ENCODE measurements around the gene GJA8. TPM values are rescaled to one million over a fixed set of nuclear protein-coding genes. Genes with fewer than 3 reads are reported as not detected.
"Not testable (repeated sequence)": the region's sequence is repeated elsewhere in the genome, so short reads cannot be mapped to it uniquely, and the experiment has no call there.

GJA8 gene
- total RNA-seq (2021) (not detected in 2 replicates), Bru-seq, nascent RNA (not detected), BruChase-seq, experiment 1, labeled RNA remaining after a 2-hour chase (not detected), BruChase-seq, experiment 2, labeled RNA remaining after a 6-hour chase (not detected)
- long read RNA-seq: 0 reads

DNA sequence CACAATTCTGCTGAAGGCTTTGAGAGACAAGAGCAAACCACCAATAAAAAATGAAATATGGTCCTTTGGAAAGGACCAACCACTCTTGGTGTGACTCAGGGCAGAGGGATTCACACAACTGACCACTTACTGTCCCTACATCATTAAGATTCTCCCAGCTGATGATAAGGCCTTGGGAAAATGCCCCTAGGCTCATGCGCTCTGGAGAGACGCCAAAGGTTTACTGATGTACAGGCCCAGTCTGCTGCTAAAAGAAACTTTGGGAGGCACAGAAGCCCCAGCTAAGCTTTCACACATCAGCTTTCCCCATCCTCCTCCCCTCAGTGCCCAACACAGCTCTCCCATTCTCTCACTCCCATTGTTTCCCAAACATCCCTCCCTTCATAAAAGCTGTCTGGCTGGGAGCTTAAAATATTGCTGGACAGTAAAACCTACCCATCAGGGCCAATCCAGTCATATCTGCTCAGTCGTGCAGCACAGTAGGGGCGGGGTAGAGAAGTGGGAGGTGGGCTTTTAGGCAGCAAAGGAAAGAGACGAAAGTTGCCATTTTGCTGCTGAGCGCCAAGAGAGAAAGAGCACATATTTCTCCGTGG is at the start of gene GJA8:
GJA8 (plus strand) TSS at position 543 of the 593 bp plus-strand sequence. CDS start 5,161 bp downstream, outside the sequence.
- ChIA-PET CTCF (interaction anchor here (0.6 kb wide), 1 partner anchor 9 kb away, joined by 3 read pairs; no protein-coding TSS in a partner anchor), POLR2A (ENCODE audit: low non-redundant PET) (no interaction called here)
- DNase-seq (ENCODE audit: low spot score): no peak
- intact Hi-C loops (cut with micrococcal nuclease; ENCODE audit: unreplicated experiment): no loop called here
- Histone ChIP-seq H3K4me1 (ENCODE audit: insufficient read depth, low read length, poor library complexity, severe bottlenecking) (no peaks in the 10 kb centered on the region), H3K36me3 (ENCODE audit: insufficient read depth, low read length, poor library complexity, severe bottlenecking) (no peaks in the 10 kb centered on the region), H3K27ac (ENCODE audit: low read depth, low read length, poor library complexity, severe bottlenecking) (no peak within 1 kb of the TSS), H3K4me3 (ENCODE audit: low read depth, low read length, poor library complexity, severe bottlenecking) (no peak within 1 kb of the TSS), H3K9me3 (ENCODE audit: low read depth, low read length, poor library complexity, severe bottlenecking) (no peaks in the 10 kb centered on the region), H3K27me3 (replicated peaks; ENCODE audit: insufficient read depth, low read depth, low read length, poor library complexity) (no peaks in the 10 kb centered on the region)
- BruUV-seq (replicated peaks): no TSS peak
- no peak for TF ChIP-seq EZH2 (IDR thresholded peaks at IDR 0.05; ENCODE audit: borderline replicate concordance, low read depth, low read length, poor library complexity, severe bottlenecking)
- TF ChIP-seq, protein P1, sequence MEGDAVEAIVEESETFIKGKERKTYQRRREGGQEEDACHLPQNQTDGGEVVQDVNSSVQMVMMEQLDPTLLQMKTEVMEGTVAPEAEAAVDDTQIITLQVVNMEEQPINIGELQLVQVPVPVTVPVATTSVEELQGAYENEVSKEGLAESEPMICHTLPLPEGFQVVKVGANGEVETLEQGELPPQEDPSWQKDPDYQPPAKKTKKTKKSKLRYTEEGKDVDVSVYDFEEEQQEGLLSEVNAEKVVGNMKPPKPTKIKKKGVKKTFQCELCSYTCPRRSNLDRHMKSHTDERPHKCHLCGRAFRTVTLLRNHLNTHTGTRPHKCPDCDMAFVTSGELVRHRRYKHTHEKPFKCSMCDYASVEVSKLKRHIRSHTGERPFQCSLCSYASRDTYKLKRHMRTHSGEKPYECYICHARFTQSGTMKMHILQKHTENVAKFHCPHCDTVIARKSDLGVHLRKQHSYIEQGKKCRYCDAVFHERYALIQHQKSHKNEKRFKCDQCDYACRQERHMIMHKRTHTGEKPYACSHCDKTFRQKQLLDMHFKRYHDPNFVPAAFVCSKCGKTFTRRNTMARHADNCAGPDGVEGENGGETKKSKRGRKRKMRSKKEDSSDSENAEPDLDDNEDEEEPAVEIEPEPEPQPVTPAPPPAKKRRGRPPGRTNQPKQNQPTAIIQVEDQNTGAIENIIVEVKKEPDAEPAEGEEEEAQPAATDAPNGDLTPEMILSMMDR (conservative IDR thresholded peaks at IDR 0.05; ENCODE audit: low read depth, low read length): no peak

DNA sequence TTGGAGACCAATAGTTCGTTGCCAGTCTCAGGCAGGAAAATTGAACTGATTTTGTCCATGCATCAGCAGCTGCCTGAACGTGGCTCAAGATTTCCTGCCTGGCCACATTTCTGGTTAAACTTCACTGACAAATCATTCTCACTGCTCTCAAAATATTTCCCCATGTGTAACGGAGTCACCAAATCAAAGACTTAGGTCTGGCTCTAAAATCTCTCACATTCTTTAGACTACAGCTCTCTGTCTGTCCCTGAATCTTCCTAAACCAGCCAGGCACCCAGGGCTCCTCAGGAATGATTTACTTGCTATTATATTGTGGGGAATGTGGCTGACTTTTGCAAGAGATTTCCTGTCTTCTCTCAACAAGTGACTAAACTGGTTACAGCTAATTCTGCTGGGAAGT is 49.2 kb upstream of the GJA8 start:
- no peaks in the 10 kb centered on the region for H3K9me3 ChIP-seq (ENCODE audit: low read depth, low read length, poor library complexity, severe bottlenecking)
- ChIA-PET POLR2A (ENCODE audit: low non-redundant PET) (no interaction called here), CTCF (no interaction called here)
- intact Hi-C loops (cut with micrococcal nuclease; ENCODE audit: unreplicated experiment): no loop called here
- H3K4me3 ChIP-seq (ENCODE audit: low read depth, low read length, poor library complexity, severe bottlenecking): no peak overlapping the region
- DNase-seq (ENCODE audit: low spot score): no peak
- no peaks in the 10 kb centered on the region for H3K36me3 ChIP-seq (ENCODE audit: insufficient read depth, low read length, poor library complexity, severe bottlenecking)
- H3K4me1 ChIP-seq (ENCODE audit: insufficient read depth, low read length, poor library complexity, severe bottlenecking): no peaks in the 10 kb centered on the region
- no peak overlapping the region for H3K27ac ChIP-seq (ENCODE audit: low read depth, low read length, poor library complexity, severe bottlenecking)
- TF ChIP-seq, protein P1 (conservative IDR thresholded peaks at IDR 0.05; ENCODE audit: low read depth, low read length): no peak
- no peak for TF ChIP-seq EZH2 (IDR thresholded peaks at IDR 0.05; ENCODE audit: borderline replicate concordance, low read depth, low read length, poor library complexity, severe bottlenecking)
- no peaks in the 10 kb centered on the region for H3K27me3 ChIP-seq (replicated peaks; ENCODE audit: insufficient read depth, low read depth, low read length, poor library complexity)
- no TSS peak for BruUV-seq (replicated peaks)

DNA sequence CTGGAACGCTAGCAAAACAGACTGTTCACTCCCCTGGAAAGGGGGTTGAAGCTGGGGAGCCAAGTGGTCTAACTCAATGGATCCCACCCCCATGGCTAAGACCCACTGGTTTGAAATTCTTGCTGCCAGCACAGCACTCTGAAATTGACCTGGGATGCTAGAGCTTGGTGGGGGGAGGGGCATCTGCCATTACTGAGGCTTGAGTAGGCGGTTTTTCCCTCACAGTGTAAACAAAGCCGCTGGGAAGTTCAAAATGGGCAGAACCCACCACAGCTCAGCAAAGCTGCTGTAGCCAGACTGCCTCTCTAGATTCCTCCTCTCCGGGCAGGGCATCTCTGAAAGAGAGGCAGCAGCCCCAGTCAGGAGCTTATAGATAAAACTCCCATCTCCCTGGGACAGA is 47.6 kb upstream of the GJA8 start:
- intact Hi-C loops (cut with micrococcal nuclease; ENCODE audit: unreplicated experiment); H3K27me3 ChIP-seq (replicated peaks; ENCODE audit: insufficient read depth, low read depth, low read length, poor library complexity); H3K4me1 ChIP-seq (ENCODE audit: insufficient read depth, low read length, poor library complexity, severe bottlenecking); H3K27ac ChIP-seq (ENCODE audit: low read depth, low read length, poor library complexity, severe bottlenecking); BruUV-seq (replicated peaks); DNase-seq (ENCODE audit: low spot score); H3K36me3 ChIP-seq (ENCODE audit: insufficient read depth, low read length, poor library complexity, severe bottlenecking); CTCF ChIA-PET; POLR2A ChIA-PET (ENCODE audit: low non-redundant PET); H3K9me3 ChIP-seq (ENCODE audit: low read depth, low read length, poor library complexity, severe bottlenecking); H3K4me3 ChIP-seq (ENCODE audit: low read depth, low read length, poor library complexity, severe bottlenecking): not testable (repeated sequence)

DNA sequence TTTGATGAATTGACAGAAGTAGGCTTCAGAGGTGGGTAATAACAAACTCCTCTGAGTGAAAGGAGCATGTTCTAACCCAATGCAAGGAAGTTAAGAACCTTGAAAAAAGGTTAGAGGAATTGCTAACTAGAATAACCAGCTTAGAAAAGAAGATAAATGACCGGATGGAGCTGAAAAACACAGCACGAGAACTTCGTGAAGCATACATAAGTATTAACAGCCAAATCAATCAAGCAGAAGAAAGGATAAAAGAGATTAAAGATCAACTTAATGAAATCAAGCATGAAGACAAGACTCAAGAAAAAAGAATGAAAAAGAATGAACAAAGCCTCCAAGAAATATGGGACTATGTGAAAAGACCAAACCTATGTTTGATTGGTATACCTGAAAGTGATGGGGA is 46.6 kb upstream of the GJA8 start:
- H3K27me3 ChIP-seq (replicated peaks; ENCODE audit: insufficient read depth, low read depth, low read length, poor library complexity); BruUV-seq (replicated peaks); H3K4me3 ChIP-seq (ENCODE audit: low read depth, low read length, poor library complexity, severe bottlenecking); POLR2A ChIA-PET (ENCODE audit: low non-redundant PET); H3K36me3 ChIP-seq (ENCODE audit: insufficient read depth, low read length, poor library complexity, severe bottlenecking); H3K9me3 ChIP-seq (ENCODE audit: low read depth, low read length, poor library complexity, severe bottlenecking); H3K4me1 ChIP-seq (ENCODE audit: insufficient read depth, low read length, poor library complexity, severe bottlenecking); DNase-seq (ENCODE audit: low spot score); CTCF ChIA-PET; H3K27ac ChIP-seq (ENCODE audit: low read depth, low read length, poor library complexity, severe bottlenecking); intact Hi-C loops (cut with micrococcal nuclease; ENCODE audit: unreplicated experiment): not testable (repeated sequence)

DNA sequence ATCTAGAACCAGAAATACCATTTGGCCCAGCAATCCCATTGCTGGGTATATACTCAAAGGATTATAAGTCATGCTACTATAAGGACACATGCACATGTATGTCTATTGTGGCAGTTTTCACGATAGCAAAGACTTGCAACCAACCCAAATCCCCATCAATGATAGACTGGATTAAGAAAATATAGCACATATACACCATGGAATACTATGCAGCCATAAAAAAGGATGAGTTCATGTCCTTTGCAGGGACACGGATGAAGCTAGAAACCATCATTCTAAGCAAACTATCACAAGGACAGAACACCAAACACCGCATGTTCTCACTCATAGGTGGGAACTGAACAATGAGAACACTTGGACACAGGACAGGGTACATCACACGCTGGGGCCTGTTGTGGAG is 35.4 kb upstream of the GJA8 start:
- H3K27me3 ChIP-seq (replicated peaks; ENCODE audit: insufficient read depth, low read depth, low read length, poor library complexity); POLR2A ChIA-PET (ENCODE audit: low non-redundant PET); H3K4me3 ChIP-seq (ENCODE audit: low read depth, low read length, poor library complexity, severe bottlenecking); BruUV-seq (replicated peaks); intact Hi-C loops (cut with micrococcal nuclease; ENCODE audit: unreplicated experiment); H3K27ac ChIP-seq (ENCODE audit: low read depth, low read length, poor library complexity, severe bottlenecking); DNase-seq (ENCODE audit: low spot score); H3K4me1 ChIP-seq (ENCODE audit: insufficient read depth, low read length, poor library complexity, severe bottlenecking); H3K9me3 ChIP-seq (ENCODE audit: low read depth, low read length, poor library complexity, severe bottlenecking); CTCF ChIA-PET; H3K36me3 ChIP-seq (ENCODE audit: insufficient read depth, low read length, poor library complexity, severe bottlenecking): not testable (repeated sequence)
